ENCODE results near the gene MAP4K1. TPM values are rescaled to one million over a fixed set of nuclear protein-coding genes. Genes with fewer than 3 reads are reported as not detected.
A peak's percentile ranks its signal among the peaks of the same experiment; 100 is the strongest.

Gene MAP4K1
- total and polyA plus RNA-seq, 2 of the 13 experiments (the other 11 are each of a cell fraction or from before 2014, with no cell fraction given): 0.24 to 0.89 TPM

- TF ChIP-seq TEF (CRISPR knock-in tag; IDR thresholded peaks at IDR 0.05) (no peak), ZNF44 (CRISPR knock-in tag; IDR thresholded peaks at IDR 0.05) (no peak), ARID5B (CRISPR knock-in tag; IDR thresholded peaks at IDR 0.05) (peak; percentile 82), POLR2G (IDR thresholded peaks at IDR 0.05; ENCODE audit: low read depth, low read length) (no peak), PRMT3 (CRISPR knock-in tag; IDR thresholded peaks at IDR 0.05; ENCODE audit: borderline replicate concordance, low read depth) (no peak), ZNF775 (CRISPR knock-in tag; IDR thresholded peaks at IDR 0.05; ENCODE audit: borderline replicate concordance) (no peak), STAT5B (CRISPR knock-in tag; IDR thresholded peaks at IDR 0.05) (no peak), ZNF121 (CRISPR knock-in tag; IDR thresholded peaks at IDR 0.05) (no peak), TFAP4 (IDR thresholded peaks at IDR 0.05; ENCODE audit: borderline replicate concordance, low read depth) (peak; percentile 33; the same call in 1 of the 2 replicates), NR3C1 (CRISPR knock-in tag; IDR thresholded peaks at IDR 0.05) (no peak), ZNF549 (CRISPR knock-in tag; IDR thresholded peaks at IDR 0.05) (no peak), BRF2 (CRISPR knock-in tag; IDR thresholded peaks at IDR 0.05) (no peak), FOXP1 (IDR thresholded peaks at IDR 0.05) (no peak), FOXP1 (CRISPR knock-in tag; IDR thresholded peaks at IDR 0.05) (0 out of 2 replicates have a peak, but pooled peaks have one; percentile 13), THRA (CRISPR knock-in tag; IDR thresholded peaks at IDR 0.05; ENCODE audit: borderline replicate concordance) (peak; percentile 57; the same call in 1 of the 2 replicates), ZFAT (CRISPR knock-in tag; conservative IDR thresholded peaks at IDR 0.05) (no peak), SNAPC5 (CRISPR knock-in tag; IDR thresholded peaks at IDR 0.05; ENCODE audit: borderline replicate concordance) (no peak), GRHL1 (CRISPR knock-in tag; conservative IDR thresholded peaks at IDR 0.05) (no peak), TEAD3 (CRISPR knock-in tag; optimal IDR thresholded peaks at IDR 0.05; ENCODE audit: borderline replicate concordance) (peak; percentile 76), ATF1 (CRISPR knock-in tag; IDR thresholded peaks at IDR 0.05) (no peak)
These were observed 40.9 kb upstream of the MAP4K1 start (continued) for GRCh38 chr19:38658462-38659306.

All from HepG2 (cell line).